ENCODE data around the gene CD19.

- no peak for TF ChIP-seq CTCF (conservative IDR thresholded peaks at IDR 0.05; ENCODE audit: low read length)
- TF ChIP-seq EZH2phosphoT487 (IDR thresholded peaks at IDR 0.05; ENCODE audit: borderline replicate concordance, low read depth, low read length): no peak
These were observed 4.0 kb upstream of the CD19 start for GRCh38 chr16:28927815-28928214.
